ENCODE results near the gene CADPS.

DNA sequence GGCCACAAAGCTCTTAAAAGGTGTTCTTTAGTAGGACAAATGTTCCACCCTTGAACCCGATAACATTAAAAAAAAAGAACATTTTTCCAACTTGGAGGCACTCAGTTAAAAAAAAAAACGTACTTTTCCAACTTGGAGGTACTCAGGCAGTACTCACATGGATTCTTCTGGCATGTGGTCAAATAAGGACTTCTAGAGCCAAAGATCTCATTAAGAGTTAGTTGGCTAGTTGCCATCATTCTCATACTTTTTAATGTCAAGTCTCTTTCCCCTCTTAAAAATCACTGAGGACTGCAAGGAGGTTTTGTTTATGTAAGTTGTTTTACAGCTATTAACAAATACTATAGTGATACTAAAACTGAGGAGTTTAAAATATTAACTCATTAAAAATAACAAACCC is 101.0 kb downstream of the CADPS start:
- TF ChIP-seq, protein P1, sequence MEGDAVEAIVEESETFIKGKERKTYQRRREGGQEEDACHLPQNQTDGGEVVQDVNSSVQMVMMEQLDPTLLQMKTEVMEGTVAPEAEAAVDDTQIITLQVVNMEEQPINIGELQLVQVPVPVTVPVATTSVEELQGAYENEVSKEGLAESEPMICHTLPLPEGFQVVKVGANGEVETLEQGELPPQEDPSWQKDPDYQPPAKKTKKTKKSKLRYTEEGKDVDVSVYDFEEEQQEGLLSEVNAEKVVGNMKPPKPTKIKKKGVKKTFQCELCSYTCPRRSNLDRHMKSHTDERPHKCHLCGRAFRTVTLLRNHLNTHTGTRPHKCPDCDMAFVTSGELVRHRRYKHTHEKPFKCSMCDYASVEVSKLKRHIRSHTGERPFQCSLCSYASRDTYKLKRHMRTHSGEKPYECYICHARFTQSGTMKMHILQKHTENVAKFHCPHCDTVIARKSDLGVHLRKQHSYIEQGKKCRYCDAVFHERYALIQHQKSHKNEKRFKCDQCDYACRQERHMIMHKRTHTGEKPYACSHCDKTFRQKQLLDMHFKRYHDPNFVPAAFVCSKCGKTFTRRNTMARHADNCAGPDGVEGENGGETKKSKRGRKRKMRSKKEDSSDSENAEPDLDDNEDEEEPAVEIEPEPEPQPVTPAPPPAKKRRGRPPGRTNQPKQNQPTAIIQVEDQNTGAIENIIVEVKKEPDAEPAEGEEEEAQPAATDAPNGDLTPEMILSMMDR (IDR thresholded peaks at IDR 0.05; ENCODE audit: poor library complexity, severe bottlenecking), result no peak
- TF ChIP-seq, protein P2, sequence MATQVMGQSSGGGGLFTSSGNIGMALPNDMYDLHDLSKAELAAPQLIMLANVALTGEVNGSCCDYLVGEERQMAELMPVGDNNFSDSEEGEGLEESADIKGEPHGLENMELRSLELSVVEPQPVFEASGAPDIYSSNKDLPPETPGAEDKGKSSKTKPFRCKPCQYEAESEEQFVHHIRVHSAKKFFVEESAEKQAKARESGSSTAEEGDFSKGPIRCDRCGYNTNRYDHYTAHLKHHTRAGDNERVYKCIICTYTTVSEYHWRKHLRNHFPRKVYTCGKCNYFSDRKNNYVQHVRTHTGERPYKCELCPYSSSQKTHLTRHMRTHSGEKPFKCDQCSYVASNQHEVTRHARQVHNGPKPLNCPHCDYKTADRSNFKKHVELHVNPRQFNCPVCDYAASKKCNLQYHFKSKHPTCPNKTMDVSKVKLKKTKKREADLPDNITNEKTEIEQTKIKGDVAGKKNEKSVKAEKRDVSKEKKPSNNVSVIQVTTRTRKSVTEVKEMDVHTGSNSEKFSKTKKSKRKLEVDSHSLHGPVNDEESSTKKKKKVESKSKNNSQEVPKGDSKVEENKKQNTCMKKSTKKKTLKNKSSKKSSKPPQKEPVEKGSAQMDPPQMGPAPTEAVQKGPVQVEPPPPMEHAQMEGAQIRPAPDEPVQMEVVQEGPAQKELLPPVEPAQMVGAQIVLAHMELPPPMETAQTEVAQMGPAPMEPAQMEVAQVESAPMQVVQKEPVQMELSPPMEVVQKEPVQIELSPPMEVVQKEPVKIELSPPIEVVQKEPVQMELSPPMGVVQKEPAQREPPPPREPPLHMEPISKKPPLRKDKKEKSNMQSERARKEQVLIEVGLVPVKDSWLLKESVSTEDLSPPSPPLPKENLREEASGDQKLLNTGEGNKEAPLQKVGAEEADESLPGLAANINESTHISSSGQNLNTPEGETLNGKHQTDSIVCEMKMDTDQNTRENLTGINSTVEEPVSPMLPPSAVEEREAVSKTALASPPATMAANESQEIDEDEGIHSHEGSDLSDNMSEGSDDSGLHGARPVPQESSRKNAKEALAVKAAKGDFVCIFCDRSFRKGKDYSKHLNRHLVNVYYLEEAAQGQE (IDR thresholded peaks at IDR 0.05; ENCODE audit: borderline replicate concordance), result no peak
- TF ChIP-seq SMC3 (conservative IDR thresholded peaks at IDR 0.05; ENCODE audit: poor library complexity) (no peak), TAF1 (IDR thresholded peaks at IDR 0.05; ENCODE audit: low read depth) (no peak), POLR2AphosphoS5 (IDR thresholded peaks at IDR 0.05) (no peak), EZH2 (IDR thresholded peaks at IDR 0.05; ENCODE audit: borderline replicate concordance, insufficient read depth, low read length, poor library complexity, severe bottlenecking) (no peak), RAD21 (conservative IDR thresholded peaks at IDR 0.05) (no peak), EP300 (conservative IDR thresholded peaks at IDR 0.05; ENCODE audit: poor library complexity, severe bottlenecking) (no peak)

Measured in neural cell (in vitro differentiated cells).